Adrenal gland (tissue), 12 donors: ENCODE results near the gene ADAMTS6. TPM values are rescaled to one million over a fixed set of nuclear protein-coding genes. Genes with fewer than 3 reads are reported as not detected.

Source experiments
- DNase-seq, 7 donors: peaks; one replicate each; pipeline ENCODE4 v3.0.0-alpha.2; 2019 to 2020
- H3K27ac ChIP-seq, 5 donors: fragments of 200-600 bp; sonication (generic) in 4 of 5; 1 replicate in 3 of 5; 2 replicates in 2 of 5; pipeline versions ENCODE4 v1.5.1 to v1.8.0; 2016 to 2020; ENCODE audit warnings: mild to moderate bottlenecking in 1 of 5
- H3K27me3 ChIP-seq: fragments of 200-600 bp; 2 replicates; pipeline ENCODE4 v1.8.0; 2021
- H3K36me3 ChIP-seq, 2 donors: fragments of 200-600 bp; replicated peaks in 1 of 2; 1 replicate in 1 of 2; 2 replicates in 1 of 2; pipeline versions ENCODE4 v1.5.1 to v1.8.0; 2018 to 2022
- H3K4me1 ChIP-seq, 2 donors: fragments of 200-600 bp; replicated peaks in 1 of 2; 1 replicate in 1 of 2; 2 replicates in 1 of 2; pipeline versions ENCODE4 v1.5.1 to v1.8.0; 2018 to 2021
- H3K4me3 ChIP-seq, 4 donors: fragments of 200-600 bp; sonication (generic) in 3 of 4; one replicate each; pipeline ENCODE4 v1.5.1; 2016 to 2018
- H3K9me3 ChIP-seq, 3 donors: fragments of 200-600 bp; sonication (generic) in 1 of 3; replicated peaks in 1 of 3; 1 replicate in 2 of 3; 2 replicates in 1 of 3; pipeline versions ENCODE4 v1.5.1 to v1.8.0; 2016 to 2021
- CTCF ChIP-seq, 6 experiments: fragments of 450-650 bp in 4 of 6; fragments of 200-600 bp in 2 of 6; sonication (generic) in 1 of 6; IDR thresholded peaks; 1 replicate in 5 of 6; 2 replicates in 1 of 6; pipeline versions ENCODE4 v1.5.1 to v1.8.0; 2016 to 2021; ENCODE audit warnings: antibody characterized with exemption in 6 of 6, mild to moderate bottlenecking in 2 of 6, moderate library complexity in 1 of 6
- POLR2A ChIP-seq, 2 donors: fragments of 450-650 bp; IDR thresholded peaks; one replicate each; pipeline ENCODE4 v1.6.1; 2017; ENCODE audit warnings: antibody characterized with exemption in 2 of 2, mild to moderate bottlenecking in 2 of 2, moderate library complexity in 1 of 2
- WGBS, 4 donors: extraction: QIAGEN DNeasy Blood & Tissue Kit in 2 of 4; methylation state at CpG; one replicate each; pipeline versions ENCODE4 v1.1.5 to v1.1.7; 2013 to 2017; 5-methylcytosine and 5-hydroxymethylcytosine counted together
- intact Hi-C, 2 donors: fragments of 100-400 bp; cut with DNase I; formaldehyde crosslinking; loops; one replicate each; pipeline versions ENCODE4 v1.14.1 to v1.15.0; 2022 to 2023
- polyA plus RNA-seq, 3 donors: library from polyadenylated mRNA; stranded (reverse); fragments of 200-250 nt in 2 of 3; fragments of 350-450 nt in 1 of 3; fragmentation: Illumina TruSeq in 1 of 3; extraction: RNeasy Lipid Tissue Mini Kit (QIAGEN cat#74804) in 1 of 3; gene quantifications; one replicate each; pipeline ENCODE4 v1.2.3, GENCODE V29; 2013 to 2014
- total RNA-seq, 9 donors: library from RNA; depleted of rRNA in 4 of 9; stranded (reverse); fragments of >200 nt in 4 of 9; fragments of 120-200 nt in 1 of 9; fragmentation: NEBNext Ultra II Directional in 1 of 9; extraction: Animal tissue kit (Norgen Biotek cat#: 25700) in 1 of 9; gene quantifications; one replicate each; pipeline versions ENCODE4 v1.1.0 to v1.2.4, GENCODE V29; 2013 to 2023
- donor health status: healthy with polysubstance abuse.
- donor health status: Bipolar disorder and iron deficiency.
- donor health status: DM: yes; HTN: yes; CAD: no.
- donor health status: DM: no; HTN: no; CAD: no.
- donor health status: DM: no; HTN: no; CAD: no.
- donor health status: DM: yes; HTN: yes; CAD: no.

The ADAMTS6 gene
- total and polyA plus RNA-seq, 12 donors, result 0.24 to 11.9 (median 0.89) TPM

- TF ChIP-seq CTCF (IDR thresholded peaks at IDR 0.05) (no peak), POLR2A (IDR thresholded peaks at IDR 0.05) (no peak)
- no peaks in the 10 kb centered on the region for H3K36me3 ChIP-seq
- 79 to 86% (median 82%) methylated on average over 3 of the region's 3 CpGs for WGBS, 4 donors
- H3K4me3 ChIP-seq, result no peak overlapping the region
- DNase-seq, result no peak
- no peaks in the 10 kb centered on the region for H3K27me3 ChIP-seq
- H3K27ac ChIP-seq, result no peak overlapping the region
- intact Hi-C loops, result no loop called here
- no peaks in the 10 kb centered on the region for H3K4me1 ChIP-seq
- H3K9me3 ChIP-seq, result no peaks in the 10 kb centered on the region
These were observed 226.4 kb downstream of the ADAMTS6 start for GRCh38 chr5:65255294-65255693.

GRCh38 chr5:65252977-65253376, 228.7 kb downstream of the ADAMTS6 start:
- Histone ChIP-seq H3K36me3 (no peaks in the 10 kb centered on the region), H3K27ac (no peak overlapping the region), H3K9me3 (no peaks in the 10 kb centered on the region), H3K4me1 (no peaks in the 10 kb centered on the region), H3K27me3 (no peaks in the 10 kb centered on the region), H3K4me3 (no peak overlapping the region)
- DNase-seq, result no peak
- TF ChIP-seq CTCF (IDR thresholded peaks at IDR 0.05) (no peak), POLR2A (IDR thresholded peaks at IDR 0.05) (no peak)
- WGBS, 4 donors, result 78 to 87% (median 83%) methylated on average over 6 of the region's 6 CpGs
- intact Hi-C loops, result no loop called here

GRCh38 chr5:65248896-65249295, 232.8 kb downstream of the ADAMTS6 start:
- Histone ChIP-seq H3K4me1 (no peaks in the 10 kb centered on the region), H3K27me3 (no peaks in the 10 kb centered on the region), H3K27ac (no peak overlapping the region), H3K36me3 (no peaks in the 10 kb centered on the region), H3K4me3 (no peak overlapping the region), H3K9me3 (no peaks in the 10 kb centered on the region)
- no peak for TF ChIP-seq POLR2A (IDR thresholded peaks at IDR 0.05)
- TF ChIP-seq CTCF (IDR thresholded peaks at IDR 0.05), result no peak
- 78 to 90% (median 88%) methylated on average over 4 of the region's 4 CpGs for WGBS, 4 donors
- intact Hi-C loops, result no loop called here
- no peak for DNase-seq

- DNase-seq, result no peak
- no peaks in the 10 kb centered on the region for H3K27me3 ChIP-seq
- H3K36me3 ChIP-seq, result no peaks in the 10 kb centered on the region
- no peak for TF ChIP-seq CTCF (IDR thresholded peaks at IDR 0.05)
- no peak for TF ChIP-seq POLR2A (IDR thresholded peaks at IDR 0.05)
- 93 to 94% (median 93%) methylated on average over 2 of the region's 2 CpGs for WGBS, 4 donors
- no peaks in the 10 kb centered on the region for H3K9me3 ChIP-seq
- no peak overlapping the region for H3K4me3 ChIP-seq
- no peak overlapping the region for H3K27ac ChIP-seq
- no peaks in the 10 kb centered on the region for H3K4me1 ChIP-seq
- intact Hi-C loops, result no loop called here
These were observed 234.1 kb downstream of the ADAMTS6 start for GRCh38 chr5:65247594-65247993.
